Chondrocyte (in vitro differentiated cells): ENCODE measurements around the gene ALX4. TPM values are rescaled to one million over a fixed set of nuclear protein-coding genes. Genes with fewer than 3 reads are reported as not detected.

Experiments used
- DNase-seq: peaks from one replicate; pipeline ENCODE4 v3.0.0; 2021; ENCODE audit warnings: mixed read lengths, low spot score
- H3K27ac Mint-ChIP-seq: one replicate; pipeline ENCODE4 v1.8.0; 2021; ENCODE audit warnings: mild to moderate bottlenecking, moderate library complexity, mixed read lengths; ENCODE audit not compliant: unreplicated experiment
- H3K27me3 Mint-ChIP-seq: 2 replicates; pipeline ENCODE4 v1.8.0; 2021; ENCODE audit warnings: low read depth, mixed read lengths
- H3K36me3 Mint-ChIP-seq: 2 replicates; pipeline ENCODE4 v1.8.0; 2021; ENCODE audit warnings: low read depth, mixed read lengths
- H3K4me1 Mint-ChIP-seq: 2 replicates; pipeline ENCODE4 v1.8.0; 2021; ENCODE audit warnings: low read depth, mild to moderate bottlenecking, mixed read lengths
- H3K4me3 Mint-ChIP-seq: one replicate; pipeline ENCODE4 v1.8.0; 2021; ENCODE audit warnings: mild to moderate bottlenecking, moderate library complexity, mixed read lengths; ENCODE audit not compliant: unreplicated experiment
- H3K9me3 Mint-ChIP-seq: 2 replicates; pipeline ENCODE4 v1.8.0; 2021; ENCODE audit warnings: low read depth, mixed read lengths
- total RNA-seq: library from RNA; stranded (reverse); gene quantifications from 3 replicates; pipeline ENCODE4 v1.2.1, GENCODE V29; 2021
- TF ChIP-seq, protein P1 (sequence below): fragments of 200-600 bp; sonication (generic); IDR thresholded peaks from 2 replicates; pipeline ENCODE4 v1.5.0; 2021; ENCODE audit warnings: antibody characterized with exemption, mild to moderate bottlenecking, moderate library complexity

ALX4 gene
- total RNA-seq, 1 donor from 2014 or later, result not detected

DNA sequence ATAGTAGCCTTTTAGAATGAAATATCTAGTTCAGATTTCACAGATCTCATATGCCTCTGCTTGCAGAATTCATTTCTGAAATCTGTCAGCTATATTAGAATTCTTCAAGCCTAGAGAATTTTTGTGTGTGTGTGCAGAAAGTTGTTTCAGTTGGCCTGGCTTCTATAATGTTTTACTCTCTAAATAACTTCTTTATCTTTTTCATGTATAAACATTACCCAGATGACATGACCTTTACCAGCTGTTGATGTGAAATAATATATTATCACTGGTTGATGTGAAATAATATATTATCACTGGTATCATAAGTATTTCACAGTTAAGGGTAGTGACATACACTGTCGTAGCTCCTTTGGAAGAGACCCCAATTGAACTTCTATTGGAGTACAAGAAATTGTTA lies 72.8 kb downstream of the ALX4 start:
- TF ChIP-seq, protein P1, sequence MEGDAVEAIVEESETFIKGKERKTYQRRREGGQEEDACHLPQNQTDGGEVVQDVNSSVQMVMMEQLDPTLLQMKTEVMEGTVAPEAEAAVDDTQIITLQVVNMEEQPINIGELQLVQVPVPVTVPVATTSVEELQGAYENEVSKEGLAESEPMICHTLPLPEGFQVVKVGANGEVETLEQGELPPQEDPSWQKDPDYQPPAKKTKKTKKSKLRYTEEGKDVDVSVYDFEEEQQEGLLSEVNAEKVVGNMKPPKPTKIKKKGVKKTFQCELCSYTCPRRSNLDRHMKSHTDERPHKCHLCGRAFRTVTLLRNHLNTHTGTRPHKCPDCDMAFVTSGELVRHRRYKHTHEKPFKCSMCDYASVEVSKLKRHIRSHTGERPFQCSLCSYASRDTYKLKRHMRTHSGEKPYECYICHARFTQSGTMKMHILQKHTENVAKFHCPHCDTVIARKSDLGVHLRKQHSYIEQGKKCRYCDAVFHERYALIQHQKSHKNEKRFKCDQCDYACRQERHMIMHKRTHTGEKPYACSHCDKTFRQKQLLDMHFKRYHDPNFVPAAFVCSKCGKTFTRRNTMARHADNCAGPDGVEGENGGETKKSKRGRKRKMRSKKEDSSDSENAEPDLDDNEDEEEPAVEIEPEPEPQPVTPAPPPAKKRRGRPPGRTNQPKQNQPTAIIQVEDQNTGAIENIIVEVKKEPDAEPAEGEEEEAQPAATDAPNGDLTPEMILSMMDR, result no peak
- Mint-ChIP-seq H3K9me3 (no peaks in the 10 kb centered on the region), H3K4me1 (peaks cover 9% of the 10 kb centered on the region), H3K27ac (no peak overlapping the region), H3K4me3 (no peak overlapping the region), H3K36me3 (peaks cover 14% of the 10 kb centered on the region), H3K27me3 (no peaks in the 10 kb centered on the region)
- no peak for DNase-seq

DNA sequence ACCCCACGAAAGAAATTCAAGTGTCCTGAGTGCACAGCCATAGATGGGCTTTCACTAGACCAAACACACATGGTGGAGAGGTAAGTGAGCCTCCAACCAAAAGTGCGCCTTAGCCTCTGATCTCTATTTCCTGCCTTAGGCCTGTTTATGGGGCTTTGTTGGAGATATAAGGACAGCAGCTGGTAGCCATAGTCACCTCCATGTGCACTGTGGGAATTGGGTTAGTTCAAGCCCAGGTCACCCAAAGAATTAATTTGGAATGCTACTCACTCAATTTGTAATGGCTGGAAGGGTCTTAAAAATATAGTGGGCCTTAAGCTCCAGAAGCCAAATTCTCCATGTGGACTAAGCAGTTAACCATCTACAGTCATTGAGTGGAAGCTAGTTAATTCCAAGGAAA lies 73.6 kb downstream of the ALX4 start:
- H3K27ac Mint-ChIP-seq, result no peak overlapping the region
- TF ChIP-seq, protein P1, result no peak
- no peaks in the 10 kb centered on the region for H3K27me3 Mint-ChIP-seq
- H3K4me3 Mint-ChIP-seq, result no peak overlapping the region
- peaks cover 5% of the 10 kb centered on the region for H3K4me1 Mint-ChIP-seq
- no peak for DNase-seq
- peaks cover 14% of the 10 kb centered on the region for H3K36me3 Mint-ChIP-seq
- H3K9me3 Mint-ChIP-seq, result no peaks in the 10 kb centered on the region

DNA sequence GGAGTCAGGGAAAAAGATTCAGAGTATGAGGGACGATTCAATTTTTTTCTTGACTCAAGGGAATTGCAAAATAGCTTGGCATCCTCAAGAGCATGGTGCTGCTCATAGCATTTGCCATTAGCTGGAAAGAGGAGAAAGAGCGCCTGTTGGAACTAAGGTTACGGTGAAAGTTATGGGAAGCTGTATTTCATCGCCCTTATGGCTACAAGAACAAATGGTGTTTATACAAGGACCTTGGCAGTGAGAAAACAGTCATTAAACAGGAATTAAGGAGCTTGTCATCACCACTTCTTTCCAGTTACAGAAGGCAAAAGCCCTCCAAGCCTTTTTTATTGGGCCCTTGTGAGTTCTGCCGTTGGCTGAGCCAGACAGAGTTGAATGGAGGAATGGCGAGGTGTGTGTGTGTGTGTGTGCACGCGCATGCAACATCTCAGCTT lies 74.2 kb downstream of the ALX4 start:
- Mint-ChIP-seq H3K4me3 (no peak overlapping the region), H3K4me1 (peaks cover 5% of the 10 kb centered on the region), H3K36me3 (peaks cover 14% of the 10 kb centered on the region), H3K9me3 (no peaks in the 10 kb centered on the region), H3K27me3 (no peaks in the 10 kb centered on the region), H3K27ac (no peak overlapping the region)
- DNase-seq, result no peak
- TF ChIP-seq, protein P1, result no peak

DNA sequence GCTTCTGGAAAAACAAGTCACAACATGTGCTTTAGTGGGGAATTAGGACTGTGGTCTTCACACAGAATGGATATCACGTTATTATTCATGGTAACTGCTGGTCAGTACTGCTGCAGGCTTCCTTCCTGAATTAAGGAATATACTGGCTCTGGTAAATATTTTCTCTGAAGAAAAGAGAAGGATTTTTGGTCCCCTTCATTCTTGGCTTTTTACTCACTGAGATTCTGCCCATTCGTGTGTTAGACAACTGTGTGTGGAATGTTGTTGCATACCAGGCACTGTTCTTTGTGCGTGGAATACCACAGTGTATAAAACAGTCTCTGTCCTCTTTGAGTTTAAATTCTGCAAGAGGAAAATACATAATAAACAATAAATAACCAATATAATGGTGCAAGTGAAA lies 80.3 kb downstream of the ALX4 start:
- Mint-ChIP-seq H3K27ac (peak overlapping the region; percentile 65), H3K4me3 (no peak overlapping the region), H3K36me3 (peaks cover 6% of the 10 kb centered on the region), H3K27me3 (no peaks in the 10 kb centered on the region), H3K4me1 (peaks cover 22% of the 10 kb centered on the region), H3K9me3 (no peaks in the 10 kb centered on the region)
- DNase-seq, result no peak
- TF ChIP-seq, protein P1, result no peak

DNA sequence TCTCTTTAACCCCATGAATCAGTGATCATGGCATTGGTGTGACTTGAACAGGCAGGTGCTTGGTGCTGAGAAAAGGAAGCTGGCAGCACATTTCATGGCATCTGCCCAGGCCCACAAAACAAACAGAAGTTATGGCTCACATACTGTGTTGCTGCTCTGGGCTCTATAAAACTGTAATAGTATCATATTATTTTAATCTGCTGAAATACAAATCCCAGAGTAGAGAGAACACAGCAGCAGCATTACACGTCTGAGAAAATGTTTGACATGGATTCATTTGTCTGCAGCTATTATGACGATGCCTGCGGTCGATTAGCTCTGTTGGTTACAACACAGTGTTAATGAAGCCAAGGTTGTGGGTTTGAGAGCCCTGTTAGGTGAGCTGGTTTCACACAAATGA lies 80.8 kb downstream of the ALX4 start:
- DNase-seq, result no peak
- no peaks in the 10 kb centered on the region for H3K27me3 Mint-ChIP-seq
- peak overlapping the region; percentile 65 for H3K27ac Mint-ChIP-seq
- H3K4me3 Mint-ChIP-seq, result no peak overlapping the region
- H3K9me3 Mint-ChIP-seq, result no peaks in the 10 kb centered on the region
- TF ChIP-seq, protein P1, result no peak
- peaks cover 22% of the 10 kb centered on the region for H3K4me1 Mint-ChIP-seq
- peaks cover 6% of the 10 kb centered on the region for H3K36me3 Mint-ChIP-seq
